SK-N-SH treated with all-trans-retinoic acid at 6 μM for 48 hours (cell line): ENCODE results near the gene LSM12.

Source experiments
- ATAC-seq: fragments of 200-7000 bp; cut with Tn5 transposase; 3 replicates; pipeline ENCODE4 v1.9.1; 2020; ENCODE audit warnings: mild to moderate bottlenecking, moderate library complexity
- ARNTL ChIP-seq: fragments of 450-650 bp; formaldehyde crosslinking; IDR thresholded peaks from 2 replicates; pipeline ENCODE4 v1.5.0; 2020; ENCODE audit warnings: low read depth, mild to moderate bottlenecking, moderate library complexity, borderline replicate concordance
- BACH2 ChIP-seq: fragments of 250-450 bp; sonication (Bioruptor Pico); IDR thresholded peaks from 2 replicates; pipeline ENCODE4 v1.9.0; 2021; ENCODE audit warnings: mild to moderate bottlenecking, borderline replicate concordance
- CSDC2 ChIP-seq: fragments of 250-450 bp; sonication (Bioruptor Pico); IDR thresholded peaks from 2 replicates; pipeline ENCODE4 v1.5.0; 2020; ENCODE audit warnings: mild to moderate bottlenecking, moderate library complexity
- ESRRG ChIP-seq: fragments of 250-450 bp; sonication (Bioruptor Pico); IDR thresholded peaks from 2 replicates; pipeline ENCODE4 v1.6.1; 2021; ENCODE audit warnings: mild to moderate bottlenecking
- GLIS3 ChIP-seq: fragments of 250-450 bp; sonication (Bioruptor Pico); IDR thresholded peaks from 2 replicates; pipeline ENCODE4 v1.5.0; 2020; ENCODE audit warnings: mild to moderate bottlenecking, moderate library complexity
- ISL1 ChIP-seq: fragments of 250-450 bp; sonication (Bioruptor Pico); IDR thresholded peaks from 2 replicates; pipeline ENCODE4 v2.1.2; 2022; ENCODE audit warnings: mild to moderate bottlenecking, moderate library complexity
- POU6F1 ChIP-seq: fragments of 250-450 bp; sonication (Bioruptor Pico); IDR thresholded peaks from 2 replicates; pipeline ENCODE4 v1.8.0; 2021; ENCODE audit warnings: low read depth, mild to moderate bottlenecking, moderate library complexity, borderline replicate concordance
- PPARA ChIP-seq: fragments of 250-450 bp; sonication (Bioruptor Pico); IDR thresholded peaks from 2 replicates; pipeline ENCODE4 v1.5.0; 2020; ENCODE audit warnings: mild to moderate bottlenecking, borderline replicate concordance
- RARB ChIP-seq: fragments of 250-450 bp; sonication (Bioruptor Pico); IDR thresholded peaks from 2 replicates; pipeline ENCODE4 v1.8.0; 2021; ENCODE audit warnings: mild to moderate bottlenecking, moderate library complexity
- SNAI2 ChIP-seq: fragments of 250-450 bp; sonication (Bioruptor Pico); IDR thresholded peaks from 2 replicates; pipeline ENCODE4 v1.5.0; 2020; ENCODE audit warnings: mild to moderate bottlenecking, moderate library complexity
- TCF4 ChIP-seq: fragments of 250-450 bp; sonication (Bioruptor Pico); IDR thresholded peaks from 2 replicates; pipeline ENCODE4 v1.8.0; 2021; ENCODE audit warnings: mild to moderate bottlenecking, moderate library complexity, borderline replicate concordance
- TOX ChIP-seq: fragments of 250-450 bp; sonication (Bioruptor Pico); IDR thresholded peaks from 2 replicates; pipeline ENCODE4 v1.8.0; 2021; ENCODE audit warnings: mild to moderate bottlenecking, moderate library complexity, borderline replicate concordance
- ZFP3 ChIP-seq: fragments of 250-450 bp; sonication (Bioruptor Pico); IDR thresholded peaks from 2 replicates; pipeline ENCODE4 v1.5.0; 2020; ENCODE audit warnings: mild to moderate bottlenecking, moderate library complexity
- ZFP30 ChIP-seq: fragments of 450-650 bp; formaldehyde crosslinking; IDR thresholded peaks from 2 replicates; pipeline ENCODE4 v1.5.0; 2022; ENCODE audit warnings: mild to moderate bottlenecking, moderate library complexity
- ZNF565 ChIP-seq: fragments of 450-650 bp; formaldehyde crosslinking; conservative IDR thresholded peaks from 2 replicates; pipeline ENCODE4 v1.5.0; 2020; ENCODE audit warnings: low read depth, mild to moderate bottlenecking, moderate library complexity
- ZNF70 ChIP-seq: fragments of 450-650 bp; formaldehyde crosslinking; IDR thresholded peaks from 2 replicates; pipeline ENCODE4 v1.5.0; 2020; ENCODE audit warnings: mild to moderate bottlenecking, moderate library complexity
- ZNF8 ChIP-seq: fragments of 450-650 bp; formaldehyde crosslinking; IDR thresholded peaks from 2 replicates; pipeline ENCODE4 v1.5.0; 2020; ENCODE audit warnings: mild to moderate bottlenecking, moderate library complexity
- TF ChIP-seq, protein P1 (sequence below): fragments of 250-450 bp; sonication (Bioruptor Pico); IDR thresholded peaks from 2 replicates; pipeline ENCODE4 v1.5.1; 2020; ENCODE audit warnings: low read depth, mild to moderate bottlenecking, moderate library complexity
- TF ChIP-seq, protein P2 (sequence below): fragments of 250-450 bp; sonication (Bioruptor Pico); IDR thresholded peaks from 2 replicates; pipeline ENCODE4 v1.5.1; 2021; ENCODE audit warnings: mild to moderate bottlenecking, moderate library complexity
- TF ChIP-seq, protein P3 (sequence below): fragments of 250-450 bp; sonication (Bioruptor Pico); IDR thresholded peaks from 2 replicates; pipeline ENCODE4 v1.5.0; 2020; ENCODE audit warnings: mild to moderate bottlenecking, moderate library complexity

The LSM12 gene

GRCh38 chr17:44071198-44071520 lies 4.7 kb upstream of the LSM12 start:
- TF ChIP-seq TCF4 (0 out of 2 replicates have a peak, but pooled peaks have one; percentile 1), ZNF565 (no peak)
- TF ChIP-seq, protein P1, sequence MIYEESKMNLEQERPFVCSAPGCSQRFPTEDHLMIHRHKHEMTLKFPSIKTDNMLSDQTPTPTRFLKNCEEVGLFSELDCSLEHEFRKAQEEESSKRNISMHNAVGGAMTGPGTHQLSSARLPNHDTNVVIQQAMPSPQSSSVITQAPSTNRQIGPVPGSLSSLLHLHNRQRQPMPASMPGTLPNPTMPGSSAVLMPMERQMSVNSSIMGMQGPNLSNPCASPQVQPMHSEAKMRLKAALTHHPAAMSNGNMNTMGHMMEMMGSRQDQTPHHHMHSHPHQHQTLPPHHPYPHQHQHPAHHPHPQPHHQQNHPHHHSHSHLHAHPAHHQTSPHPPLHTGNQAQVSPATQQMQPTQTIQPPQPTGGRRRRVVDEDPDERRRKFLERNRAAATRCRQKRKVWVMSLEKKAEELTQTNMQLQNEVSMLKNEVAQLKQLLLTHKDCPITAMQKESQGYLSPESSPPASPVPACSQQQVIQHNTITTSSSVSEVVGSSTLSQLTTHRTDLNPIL (CRISPR knock-in tag), result no peak
- TF ChIP-seq, protein P2, sequence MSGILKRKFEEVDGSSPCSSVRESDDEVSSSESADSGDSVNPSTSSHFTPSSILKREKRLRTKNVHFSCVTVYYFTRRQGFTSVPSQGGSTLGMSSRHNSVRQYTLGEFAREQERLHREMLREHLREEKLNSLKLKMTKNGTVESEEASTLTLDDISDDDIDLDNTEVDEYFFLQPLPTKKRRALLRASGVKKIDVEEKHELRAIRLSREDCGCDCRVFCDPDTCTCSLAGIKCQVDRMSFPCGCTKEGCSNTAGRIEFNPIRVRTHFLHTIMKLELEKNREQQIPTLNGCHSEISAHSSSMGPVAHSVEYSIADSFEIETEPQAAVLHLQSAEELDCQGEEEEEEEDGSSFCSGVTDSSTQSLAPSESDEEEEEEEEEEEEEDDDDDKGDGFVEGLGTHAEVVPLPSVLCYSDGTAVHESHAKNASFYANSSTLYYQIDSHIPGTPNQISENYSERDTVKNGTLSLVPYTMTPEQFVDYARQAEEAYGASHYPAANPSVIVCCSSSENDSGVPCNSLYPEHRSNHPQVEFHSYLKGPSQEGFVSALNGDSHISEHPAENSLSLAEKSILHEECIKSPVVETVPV (CRISPR knock-in tag), result no peak
- ATAC-seq, result no peak

DNA sequence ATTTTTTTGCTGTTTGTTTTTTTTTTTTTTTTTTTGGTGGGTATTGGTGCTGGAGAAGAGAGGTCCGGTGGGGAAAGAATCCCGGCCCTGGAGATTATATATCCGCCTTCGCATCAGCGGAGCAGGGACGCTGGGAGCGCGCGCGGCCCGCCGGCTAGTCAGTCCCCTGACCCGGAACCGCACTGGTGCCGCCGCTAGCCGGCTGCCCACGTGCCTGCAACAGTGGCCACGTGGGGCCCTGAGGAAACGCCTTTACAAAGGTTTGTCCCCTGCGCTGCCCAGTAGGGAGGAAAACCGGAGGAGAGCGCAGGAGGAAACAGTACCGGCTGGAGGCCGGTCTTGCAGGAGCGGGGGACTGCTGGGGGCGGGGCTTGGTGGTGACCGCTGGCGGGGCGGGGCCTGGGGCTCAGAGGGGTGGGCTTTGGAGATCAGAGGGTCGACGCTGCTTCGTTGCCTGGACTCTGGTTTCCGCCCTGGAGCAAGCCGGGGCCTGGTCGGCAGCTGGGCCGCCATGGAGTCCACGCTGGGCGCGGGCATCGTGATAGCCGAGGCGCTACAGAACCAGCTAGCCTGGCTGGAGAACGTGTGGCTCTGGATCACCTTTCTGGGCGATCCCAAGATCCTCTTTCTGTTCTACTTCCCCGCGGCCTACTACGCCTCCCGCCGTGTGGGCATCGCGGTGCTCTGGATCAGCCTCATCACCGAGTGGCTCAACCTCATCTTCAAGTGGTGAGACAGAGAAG lies 4.2 kb upstream of the LSM12 start, which contains the start of gene G6PC3:
Gene G6PC3 (plus strand): TSS at position 281 of the 743 bp plus-strand sequence. CDS start 231 bp downstream, at position 512.
- TF ChIP-seq ZFP3 (CRISPR knock-in tag), result peak; percentile 35; the same call in 1 of the 2 replicates
- no peak for TF ChIP-seq ISL1
- no peak for TF ChIP-seq PPARA
- no peak for TF ChIP-seq RARB (CRISPR knock-in tag)
- TF ChIP-seq ZNF565, result no peak
- no peak for TF ChIP-seq SNAI2 (CRISPR knock-in tag)
- 0 out of 2 replicates have a peak, but pooled peaks have one; percentile 16 for TF ChIP-seq TCF4
- no peak for TF ChIP-seq CSDC2 (CRISPR knock-in tag)
- TF ChIP-seq, protein P3, sequence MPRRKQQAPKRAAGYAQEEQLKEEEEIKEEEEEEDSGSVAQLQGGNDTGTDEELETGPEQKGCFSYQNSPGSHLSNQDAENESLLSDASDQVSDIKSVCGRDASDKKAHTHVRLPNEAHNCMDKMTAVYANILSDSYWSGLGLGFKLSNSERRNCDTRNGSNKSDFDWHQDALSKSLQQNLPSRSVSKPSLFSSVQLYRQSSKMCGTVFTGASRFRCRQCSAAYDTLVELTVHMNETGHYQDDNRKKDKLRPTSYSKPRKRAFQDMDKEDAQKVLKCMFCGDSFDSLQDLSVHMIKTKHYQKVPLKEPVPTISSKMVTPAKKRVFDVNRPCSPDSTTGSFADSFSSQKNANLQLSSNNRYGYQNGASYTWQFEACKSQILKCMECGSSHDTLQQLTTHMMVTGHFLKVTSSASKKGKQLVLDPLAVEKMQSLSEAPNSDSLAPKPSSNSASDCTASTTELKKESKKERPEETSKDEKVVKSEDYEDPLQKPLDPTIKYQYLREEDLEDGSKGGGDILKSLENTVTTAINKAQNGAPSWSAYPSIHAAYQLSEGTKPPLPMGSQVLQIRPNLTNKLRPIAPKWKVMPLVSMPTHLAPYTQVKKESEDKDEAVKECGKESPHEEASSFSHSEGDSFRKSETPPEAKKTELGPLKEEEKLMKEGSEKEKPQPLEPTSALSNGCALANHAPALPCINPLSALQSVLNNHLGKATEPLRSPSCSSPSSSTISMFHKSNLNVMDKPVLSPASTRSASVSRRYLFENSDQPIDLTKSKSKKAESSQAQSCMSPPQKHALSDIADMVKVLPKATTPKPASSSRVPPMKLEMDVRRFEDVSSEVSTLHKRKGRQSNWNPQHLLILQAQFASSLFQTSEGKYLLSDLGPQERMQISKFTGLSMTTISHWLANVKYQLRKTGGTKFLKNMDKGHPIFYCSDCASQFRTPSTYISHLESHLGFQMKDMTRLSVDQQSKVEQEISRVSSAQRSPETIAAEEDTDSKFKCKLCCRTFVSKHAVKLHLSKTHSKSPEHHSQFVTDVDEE (CRISPR knock-in tag), result no peak
- TF ChIP-seq GLIS3 (CRISPR knock-in tag), result no peak
- no peak for TF ChIP-seq ZNF8 (CRISPR knock-in tag)
- TF ChIP-seq BACH2, result no peak
- 0 out of 2 replicates have a peak, but pooled peaks have one; percentile 63 for TF ChIP-seq ARNTL (CRISPR knock-in tag)
- TF ChIP-seq, protein P1 (CRISPR knock-in tag), result no peak
- TF ChIP-seq, all 23 proteins: peak for 3
- ATAC-seq, result peak; percentile 90

DNA sequence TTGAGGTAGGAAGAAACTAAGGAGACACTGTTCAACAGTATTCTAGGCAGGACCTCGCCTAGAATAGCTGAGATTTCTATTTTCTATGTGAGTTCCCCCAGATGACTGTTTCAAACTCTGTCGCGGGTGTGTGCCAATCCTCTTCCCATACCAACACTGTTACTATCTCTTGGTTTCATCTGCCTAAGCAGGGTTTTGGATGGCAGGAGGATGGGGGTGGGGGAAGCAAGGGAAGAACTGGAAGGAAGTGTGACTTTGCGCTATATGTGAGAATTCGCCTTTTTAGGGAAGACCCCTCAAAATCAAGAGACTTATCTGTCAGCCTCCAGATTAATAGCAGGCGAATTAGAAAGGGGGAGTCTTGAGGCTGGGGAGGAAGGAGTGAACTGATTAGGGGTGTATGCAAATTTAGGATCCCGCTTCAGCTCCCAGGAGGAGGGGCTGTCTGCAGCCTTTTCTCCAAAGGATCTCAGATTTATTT lies 3.5 kb upstream of the LSM12 start:
- TF ChIP-seq ZNF70 (no peak), TOX (no peak), ISL1 (no peak), ZFP3 (CRISPR knock-in tag) (no peak), ZNF8 (CRISPR knock-in tag) (no peak), POU6F1 (CRISPR knock-in tag) (no peak), SNAI2 (CRISPR knock-in tag) (no peak)
- no peak for ATAC-seq

- no peak for ATAC-seq
- no peak for TF ChIP-seq ZNF70
- no peak for TF ChIP-seq ZFP30 (CRISPR knock-in tag)
- TF ChIP-seq TOX, result no peak
- no peak for TF ChIP-seq CSDC2 (CRISPR knock-in tag)
- no peak for TF ChIP-seq ESRRG
- TF ChIP-seq, protein P1 (CRISPR knock-in tag), result no peak
- no peak for TF ChIP-seq ZNF565
- TF ChIP-seq POU6F1 (CRISPR knock-in tag), result no peak
- TF ChIP-seq, protein P2 (CRISPR knock-in tag), result no peak
- TF ChIP-seq BACH2, result no peak
Observed at GRCh38 chr17:44067545-44067940, 1.1 kb upstream of the LSM12 start.
